ENCODE results near the gene HIP1.
"Not testable (repeated sequence)": the region's sequence is repeated elsewhere in the genome, so short reads cannot be mapped to it uniquely, and the experiment has no call there.

Gene HIP1

DNA sequence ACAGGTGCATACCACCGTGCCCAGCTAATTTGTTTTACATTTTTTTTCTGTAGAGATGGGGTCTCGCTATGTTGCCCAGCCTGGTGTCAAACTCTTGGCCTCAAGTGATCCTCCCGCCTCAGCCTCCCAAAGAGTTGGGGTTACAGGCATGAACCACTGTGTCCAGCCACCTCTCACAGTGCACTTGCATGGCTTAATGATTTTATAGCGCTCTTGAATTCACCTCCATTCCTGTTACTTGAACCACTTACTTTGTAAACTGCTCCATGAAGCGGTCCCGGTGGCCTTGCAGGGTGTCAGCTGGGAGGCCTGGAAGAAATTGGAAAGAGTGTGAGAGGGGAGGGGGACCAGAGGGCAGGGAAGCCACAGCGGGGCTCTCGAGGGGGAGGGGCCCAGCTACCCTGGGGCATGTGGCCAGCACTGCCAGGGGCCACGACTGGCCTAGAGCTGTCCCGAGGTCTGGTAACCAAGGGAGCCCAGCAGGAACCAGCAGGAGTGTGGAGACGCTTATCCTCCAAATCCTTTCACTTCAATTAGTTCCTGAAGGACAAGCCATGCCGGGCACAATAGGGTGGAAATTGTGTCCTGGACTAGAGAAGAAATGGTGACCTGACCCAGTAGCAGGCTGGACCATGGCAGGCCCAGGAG is 170.7 kb downstream of the HIP1 start:
- no peak for DNase-seq

DNA sequence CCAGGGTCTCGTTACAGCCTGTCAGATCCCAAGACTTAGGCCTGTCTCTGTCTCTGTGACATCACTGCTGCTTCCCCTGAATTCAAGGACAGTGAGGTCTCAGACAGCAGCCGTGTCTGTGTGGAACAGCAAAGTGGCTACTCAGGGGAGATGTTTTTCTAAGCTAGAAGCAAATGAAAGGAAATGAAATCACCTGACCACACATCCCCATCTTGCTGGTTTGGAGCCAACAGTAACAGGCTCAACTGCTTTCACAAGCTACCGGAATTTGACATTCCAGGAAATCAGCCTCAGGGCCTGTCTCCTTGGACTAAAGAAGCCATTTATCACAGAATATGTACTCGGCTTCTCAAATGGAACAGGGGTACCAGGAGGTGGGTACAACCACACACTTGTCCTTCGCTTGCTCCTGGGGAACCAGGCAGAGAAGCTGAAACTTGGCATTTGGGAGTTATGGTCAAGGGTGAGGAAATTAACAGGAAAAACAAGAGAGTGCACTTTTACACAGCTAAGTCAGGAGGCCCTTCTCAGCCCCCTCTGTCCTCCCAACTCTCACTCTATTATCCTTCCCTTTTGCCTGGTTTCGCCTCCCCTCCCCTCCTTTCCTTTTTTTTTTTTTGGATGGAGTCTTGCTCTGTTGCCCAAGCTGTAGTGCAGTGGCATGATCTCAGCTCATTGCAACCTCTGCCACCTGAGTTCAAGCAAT is 173.5 kb downstream of the HIP1 start:
- no peak for DNase-seq

DNA sequence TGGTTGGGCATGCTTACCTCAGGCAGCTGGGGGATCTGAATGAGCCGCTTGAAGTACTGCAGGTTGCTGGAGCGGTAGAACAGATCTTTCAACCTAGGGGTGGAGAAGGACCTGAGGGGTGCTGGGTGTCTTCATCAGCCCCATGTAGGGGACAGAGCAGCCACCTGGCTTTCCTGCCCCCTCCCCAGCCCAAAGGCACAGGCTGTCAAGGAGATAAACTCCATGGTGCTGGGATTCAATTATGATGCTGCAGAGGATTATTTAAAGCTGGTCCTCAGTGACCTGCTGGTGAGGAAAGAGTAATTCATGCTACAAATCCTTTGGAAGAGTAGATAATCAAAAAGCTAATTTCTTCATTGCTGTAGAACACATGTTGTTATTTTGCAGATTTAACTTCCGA is 175.6 kb downstream of the HIP1 start:
- no peak for DNase-seq

DNA sequence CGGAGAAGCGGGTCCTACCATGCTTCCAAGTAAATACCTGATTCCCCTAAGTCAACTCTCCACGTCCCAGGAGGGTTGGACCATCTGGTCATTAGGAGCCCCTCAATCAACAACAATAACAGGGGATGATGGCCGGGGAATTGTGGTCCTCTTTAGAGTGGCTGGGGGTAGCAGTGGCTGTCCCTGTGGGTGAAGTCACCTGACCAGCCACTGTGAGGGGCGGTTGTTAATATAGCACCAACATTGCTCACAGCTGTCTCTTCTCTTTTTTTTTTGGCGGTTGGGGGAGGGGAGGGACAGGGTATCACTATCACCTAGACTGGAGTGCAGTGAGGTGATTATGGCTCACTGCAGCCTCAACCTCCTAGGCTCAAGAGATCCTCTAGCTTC is 178.8 kb downstream of the HIP1 start:
- no peak for DNase-seq

DNA sequence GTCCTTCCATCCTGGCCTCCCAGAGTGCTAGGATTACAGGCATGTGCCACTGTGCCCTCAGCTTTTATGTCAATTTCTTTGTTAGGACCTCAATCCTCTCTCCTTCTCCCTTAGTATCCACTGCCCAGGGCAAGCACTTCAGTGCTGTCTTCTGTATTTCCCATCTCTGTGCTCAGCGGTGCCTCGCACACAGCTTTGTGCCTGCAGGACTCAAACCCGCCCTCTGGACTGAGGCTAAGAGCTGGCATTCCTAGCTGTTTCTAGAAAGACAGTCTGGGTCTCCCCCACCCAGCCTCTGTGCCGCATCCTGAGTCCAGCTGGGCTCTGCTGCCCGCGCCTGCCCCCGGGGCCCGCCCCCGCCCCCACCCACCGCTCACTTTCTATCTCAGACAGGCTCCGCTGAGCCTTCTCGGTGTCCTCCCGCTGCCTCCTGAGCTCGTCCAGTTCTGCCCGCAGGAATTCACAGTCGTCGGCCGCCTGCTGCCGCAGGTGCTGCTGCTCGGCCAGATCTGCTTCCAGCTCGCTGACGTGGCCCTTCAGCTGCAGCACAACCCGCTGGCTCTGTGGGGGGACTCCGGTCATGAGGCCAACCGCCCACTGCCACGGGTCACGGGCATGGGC is 179.3 kb downstream of the HIP1 start:
- no peak for DNase-seq

DNA sequence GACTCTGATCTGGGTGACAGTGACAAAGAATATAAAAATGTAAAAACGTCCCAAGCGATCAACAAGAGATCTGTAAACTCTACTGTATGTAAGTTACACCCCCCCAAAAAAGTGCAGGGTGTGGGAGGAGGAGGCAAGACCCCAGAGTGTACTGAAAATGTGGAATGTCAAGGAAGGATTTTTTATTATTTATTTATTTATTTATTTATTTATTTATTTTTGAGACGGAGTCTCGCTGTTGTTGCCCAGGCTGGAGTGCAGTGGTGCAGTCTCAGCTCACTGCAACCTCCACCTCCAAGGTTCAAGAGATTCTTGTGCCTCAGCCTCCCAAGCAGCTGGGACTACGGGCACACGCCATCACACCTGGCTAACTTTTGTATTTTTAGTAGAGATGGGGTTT is 181.9 kb downstream of the HIP1 start:
- not testable (repeated sequence) for DNase-seq

DNA sequence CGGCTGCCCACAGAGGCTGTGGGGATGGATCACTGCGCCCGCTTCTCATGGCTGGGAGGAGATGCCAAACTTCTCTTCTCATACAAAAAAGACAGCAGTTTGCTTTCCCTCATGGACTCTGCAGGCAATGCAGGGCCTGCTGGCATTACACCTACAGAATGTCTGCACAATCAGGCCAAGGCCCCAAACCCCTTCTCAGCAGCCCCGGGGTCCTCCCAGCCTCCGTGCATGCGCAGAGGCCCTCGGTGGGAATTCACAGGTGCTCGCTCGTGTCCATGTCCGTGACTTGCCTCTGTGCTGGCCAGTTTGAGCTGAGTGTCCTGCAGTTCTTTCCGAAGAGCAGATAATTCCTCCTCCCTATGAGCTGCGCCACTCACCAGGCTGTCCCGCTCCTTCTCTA is 183.0 kb downstream of the HIP1 start:
- DNase-seq, result no peak

DNA sequence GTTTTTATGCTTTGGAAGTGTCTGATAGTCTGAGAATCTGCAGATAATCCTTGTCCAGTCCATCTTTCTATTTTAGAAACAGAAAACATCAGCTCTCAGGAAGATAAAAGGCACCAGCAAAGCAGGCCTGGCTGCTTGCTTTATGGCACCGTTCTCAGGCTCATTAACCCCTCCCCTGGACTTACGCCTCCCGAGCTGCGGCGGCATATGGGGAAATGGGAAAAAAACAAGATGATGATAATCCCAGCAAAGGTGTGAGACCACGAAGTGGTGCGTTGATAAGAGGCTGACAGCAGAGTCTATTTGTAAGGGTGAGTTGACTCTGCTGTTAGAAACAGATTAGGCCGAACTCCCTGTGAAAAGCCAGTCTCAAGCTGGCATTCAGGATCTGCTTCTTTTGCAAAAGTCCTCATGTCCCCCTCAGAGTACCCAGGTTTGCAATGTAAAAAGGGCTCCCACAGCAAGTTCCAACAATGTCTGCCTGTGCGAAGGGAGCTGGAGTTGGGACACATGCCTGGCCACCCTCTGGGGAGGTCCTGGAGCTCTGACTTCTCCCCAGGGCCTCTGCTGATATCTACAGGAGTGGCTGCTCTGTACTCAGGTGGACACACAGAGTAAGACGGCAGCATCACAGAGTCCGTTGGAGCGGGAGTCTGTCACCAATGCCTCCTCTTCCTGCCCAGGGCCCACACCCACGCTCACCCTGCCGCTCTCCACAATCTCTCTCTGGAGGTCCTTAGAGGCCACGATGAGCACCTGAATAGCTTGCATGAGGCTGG is 192.3 kb downstream of the HIP1 start:
- no peak for DNase-seq

DNA sequence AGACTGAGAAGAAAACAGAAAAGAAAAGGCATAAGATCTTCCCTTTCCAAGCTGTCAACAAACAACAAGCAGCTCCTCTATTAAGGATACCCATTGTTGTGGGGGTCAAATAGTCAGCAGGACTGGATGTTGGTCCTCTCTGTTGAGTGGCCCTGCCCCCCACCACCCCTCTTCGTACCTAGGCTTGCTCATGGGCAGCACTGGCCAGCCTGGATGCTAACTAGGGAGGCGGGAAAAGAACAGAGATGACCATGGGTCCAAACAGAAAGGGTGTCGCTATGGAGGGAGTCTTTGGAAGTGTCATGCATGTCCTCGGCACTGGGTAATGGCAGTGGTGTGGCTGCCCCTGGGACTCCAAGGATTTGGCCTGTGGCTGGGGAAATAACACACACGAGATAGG is 201.0 kb downstream of the HIP1 start:
- DNase-seq, result no peak

DNA sequence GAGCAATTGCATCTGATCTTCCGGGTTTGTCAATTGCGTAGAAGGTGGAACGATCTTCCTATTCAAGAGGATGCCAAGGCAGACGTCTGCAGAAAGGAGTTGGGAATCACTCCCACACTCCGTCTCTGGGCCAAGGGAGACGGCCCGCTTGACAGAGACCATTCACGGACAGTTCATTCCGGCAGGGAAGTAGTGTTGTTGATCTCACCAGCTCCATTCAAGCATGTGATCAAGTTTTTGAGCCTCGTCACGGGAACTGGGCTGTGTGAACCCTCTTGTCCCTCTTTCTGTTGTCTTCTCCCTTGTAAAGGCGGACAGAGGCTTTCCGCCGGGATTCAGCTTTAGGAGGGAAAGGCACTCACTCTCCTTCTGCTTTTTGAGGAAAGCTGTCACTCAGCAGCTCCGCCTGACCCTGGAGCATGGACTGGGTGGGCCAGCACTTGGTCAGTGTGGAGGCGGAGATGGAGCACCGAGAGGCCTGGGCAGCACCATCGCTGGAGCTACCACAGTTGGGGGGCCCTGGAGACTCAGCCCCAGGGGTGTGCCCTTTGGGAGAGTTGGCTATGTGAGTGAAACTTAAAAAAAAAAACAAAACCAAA is 201.7 kb downstream of the HIP1 start:
- DNase-seq, result no peak

DNA sequence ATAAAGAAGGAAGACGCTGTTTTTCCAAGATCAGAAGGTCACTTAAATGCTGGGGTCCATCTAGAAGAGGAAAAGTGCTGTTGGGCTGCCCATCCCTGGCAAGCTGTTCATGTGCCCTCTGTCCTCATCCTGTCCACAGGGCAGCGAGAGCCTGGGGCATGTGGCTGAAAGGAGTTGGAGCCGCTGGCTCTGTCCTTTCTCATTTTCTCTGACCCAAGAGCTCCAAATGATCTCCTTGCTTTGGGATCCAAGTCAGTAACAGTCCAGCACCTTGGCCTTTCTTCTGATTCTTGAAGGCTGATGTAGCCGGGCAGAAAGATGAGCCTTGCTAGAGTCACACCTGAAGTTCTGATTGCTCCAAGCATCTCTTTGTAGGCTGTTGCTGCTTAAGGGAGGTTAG is 202.2 kb downstream of the HIP1 start:
- no peak for DNase-seq

DNA sequence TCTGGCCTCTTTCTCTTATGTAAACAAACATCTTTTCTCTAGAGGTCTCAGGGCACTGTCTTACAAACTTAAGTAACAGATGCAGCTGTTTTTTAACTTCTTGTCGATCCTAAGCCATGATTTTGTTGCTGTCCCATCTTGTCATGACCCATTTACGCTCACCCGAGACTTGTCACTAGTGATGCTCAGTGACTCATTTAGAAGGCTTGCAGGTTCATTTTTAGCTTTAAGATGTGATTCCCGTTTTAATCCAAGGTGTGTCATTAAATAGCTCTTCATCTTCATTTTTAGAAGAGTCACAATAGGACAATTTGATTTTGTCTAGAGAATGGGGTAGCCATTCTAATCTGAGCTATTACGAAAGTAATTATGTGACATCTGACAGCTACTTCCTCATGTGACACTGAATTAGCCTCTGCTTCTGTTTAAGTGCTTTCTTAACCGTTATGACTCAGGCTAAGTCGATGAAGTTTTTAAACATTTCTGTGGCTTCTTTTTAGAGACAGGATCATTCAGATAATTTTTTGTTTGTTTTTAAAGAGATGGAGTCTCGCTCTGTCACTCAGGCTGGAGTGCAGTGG is 203.9 kb downstream of the HIP1 start:
- no peak for DNase-seq

DNA sequence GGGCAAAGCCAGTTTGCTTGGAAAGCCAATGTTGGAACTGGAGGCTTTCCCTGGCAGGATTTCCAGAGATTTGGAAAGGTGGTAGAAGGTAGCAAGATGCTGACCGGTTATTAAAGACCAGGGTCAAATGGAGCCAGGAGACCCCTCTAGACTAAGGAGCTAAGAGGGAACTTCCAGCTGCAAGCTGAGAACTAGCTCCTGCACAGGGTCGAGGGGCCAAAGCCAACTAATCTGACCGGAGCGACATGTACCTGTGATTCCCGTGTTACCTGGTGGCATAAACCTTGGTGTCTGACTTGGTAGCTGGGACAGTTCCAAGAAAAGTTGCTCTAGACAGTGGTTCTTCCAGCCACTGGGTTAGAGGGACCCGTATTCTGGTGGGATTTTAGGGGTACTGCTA is 204.8 kb downstream of the HIP1 start:
- DNase-seq, result no peak

DNA sequence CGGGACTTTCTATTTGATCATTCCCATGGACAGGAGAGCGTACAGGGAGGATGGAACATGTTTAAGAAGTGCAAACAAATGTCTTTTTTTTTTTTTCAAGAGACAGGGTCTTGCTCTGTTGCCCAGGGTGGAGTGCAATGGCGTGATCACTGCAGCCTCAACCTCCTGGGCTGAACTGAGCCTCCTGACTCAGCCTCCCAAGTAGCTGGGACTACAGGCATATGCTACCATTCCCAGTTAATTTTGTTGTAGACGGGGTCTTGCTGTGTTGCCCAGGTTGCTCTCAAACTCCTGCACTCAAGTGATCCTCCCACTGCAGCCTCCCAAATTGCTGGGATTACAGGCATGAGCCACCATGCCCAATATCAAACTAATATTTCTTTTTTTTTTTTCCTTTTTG is 206.1 kb downstream of the HIP1 start:
- DNase-seq, result no peak

DNA sequence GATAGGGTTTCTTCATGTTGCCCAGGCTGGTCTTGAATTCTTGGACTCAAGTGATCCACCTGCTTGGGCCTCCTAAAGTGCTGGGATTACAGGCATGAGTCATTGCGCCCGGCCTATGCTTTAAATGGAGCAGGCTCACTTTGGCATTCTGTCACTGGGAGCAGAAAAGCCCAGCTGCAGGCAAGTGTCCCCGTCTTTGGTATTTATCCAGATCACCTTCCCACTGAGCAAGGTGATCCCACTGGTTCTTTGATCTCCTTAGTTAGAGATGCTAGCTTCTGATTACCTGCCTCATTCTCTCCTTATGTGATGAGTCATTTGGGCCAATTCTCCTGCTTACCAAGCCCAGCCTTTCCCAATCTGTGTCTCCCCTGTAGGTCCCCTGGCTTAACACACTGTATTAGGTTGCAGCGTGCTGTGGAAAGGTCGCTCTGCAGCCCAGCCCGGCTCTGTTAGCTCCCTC is 207.4 kb downstream of the HIP1 start:
- no peak for DNase-seq

DNA sequence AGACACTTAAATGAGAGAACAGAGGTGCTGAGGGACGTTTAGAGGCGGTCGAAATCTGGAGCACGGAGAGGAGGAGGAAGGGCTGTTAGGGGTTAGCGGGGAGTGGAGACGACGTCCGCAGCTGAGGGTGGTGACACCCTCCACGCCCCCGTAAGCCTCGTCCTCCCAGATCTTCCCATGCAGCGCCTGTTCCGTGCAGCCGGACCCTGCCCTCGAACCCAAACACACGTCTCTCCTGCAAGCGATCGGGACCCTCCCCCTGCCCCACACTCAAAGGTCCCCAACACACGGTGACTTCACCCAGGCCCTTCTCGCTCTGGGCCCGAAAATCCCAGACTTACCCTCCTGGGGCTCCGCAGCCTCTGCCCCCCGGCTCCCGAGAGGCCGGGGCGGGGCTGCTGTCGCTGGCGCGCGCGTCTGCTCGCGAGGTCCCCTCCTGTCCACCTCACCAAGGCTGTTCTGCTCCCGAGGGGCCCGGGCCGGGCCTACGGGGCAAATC is 211.5 kb downstream of the HIP1 start:
- DNase-seq, result not testable (repeated sequence)

DNA sequence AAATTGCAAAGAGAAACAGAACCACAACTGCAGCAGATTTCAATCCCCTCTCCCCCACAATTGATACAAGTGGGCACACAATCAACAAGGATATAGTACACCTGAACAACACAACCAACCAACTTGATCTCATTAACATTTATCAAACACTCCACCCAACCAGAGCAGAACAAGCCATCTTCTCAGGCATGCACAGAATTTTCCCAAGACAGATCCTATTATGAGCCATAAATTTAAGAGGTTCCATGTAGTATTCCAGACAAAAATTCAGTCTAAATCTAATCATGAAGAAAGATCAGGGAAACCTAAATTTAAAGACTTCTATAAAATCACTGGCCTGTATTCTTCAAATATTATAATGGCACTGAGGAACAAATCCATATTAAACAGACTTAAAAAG is 217.0 kb downstream of the HIP1 start:
- DNase-seq, result not testable (repeated sequence)

DNA sequence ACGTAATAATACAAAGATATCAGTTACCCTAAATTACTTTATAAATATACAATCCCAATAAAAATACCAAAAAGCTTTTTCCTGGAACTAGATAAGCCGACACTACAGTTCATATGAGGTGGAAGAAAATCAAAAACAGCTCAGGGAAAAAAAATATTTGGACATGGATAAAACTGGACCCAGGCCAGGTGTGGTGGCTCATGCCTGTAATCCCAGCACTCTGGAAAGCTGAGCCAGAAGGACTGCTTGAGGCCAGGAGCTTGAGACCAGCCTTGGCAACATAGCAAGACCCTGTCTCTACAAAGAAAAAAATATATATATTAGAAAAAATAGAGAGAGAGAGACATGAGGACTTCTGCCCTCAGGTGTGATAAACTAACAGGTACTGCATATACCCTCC is 219.9 kb downstream of the HIP1 start:
- not testable (repeated sequence) for DNase-seq

DNA sequence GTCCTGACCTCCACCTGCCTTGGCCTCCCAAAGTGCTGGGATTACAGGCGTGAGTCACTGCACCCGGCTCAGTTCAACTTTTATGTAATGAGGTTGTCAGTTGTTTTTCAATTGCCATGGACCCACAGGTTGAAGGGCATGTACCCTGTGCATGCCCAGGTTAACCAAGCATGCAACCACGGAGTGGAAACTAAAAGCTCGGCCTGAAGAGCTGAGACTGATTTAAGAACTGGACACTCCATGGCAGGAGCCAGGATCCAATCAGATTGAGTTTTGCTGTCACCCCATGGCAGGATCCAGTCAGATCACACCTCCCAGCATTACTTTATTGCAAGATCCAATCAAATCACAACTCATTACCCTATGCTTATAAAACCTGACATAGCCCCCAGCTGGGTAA is 229.7 kb downstream of the HIP1 start:
- DNase-seq, result not testable (repeated sequence)

DNA sequence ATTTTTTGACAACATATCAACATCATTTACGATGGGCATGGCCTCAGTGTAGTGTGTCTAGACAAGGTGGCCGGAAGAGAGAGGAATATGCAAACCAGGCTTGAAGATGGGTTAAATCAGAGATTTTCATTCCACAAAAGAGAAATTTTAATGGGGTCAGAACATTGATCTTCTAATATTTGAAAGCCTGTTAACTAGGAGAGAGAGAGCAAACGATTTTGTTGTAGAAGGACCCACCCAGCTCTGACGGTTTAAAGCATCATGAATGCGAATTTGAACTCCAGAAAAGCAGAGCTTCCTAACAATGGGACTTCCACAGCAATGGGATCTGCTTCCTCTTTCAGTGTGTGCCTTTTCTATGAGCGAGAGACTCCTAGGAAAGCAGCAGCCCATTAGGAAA is 246.7 kb downstream of the HIP1 start, which contains the start of gene SPDYE5:
SPDYE5 (plus strand) TSS at position 301 of the 400 bp plus-strand sequence. CDS start 1,728 bp downstream, outside the sequence.
- not testable (repeated sequence) for DNase-seq

DNA sequence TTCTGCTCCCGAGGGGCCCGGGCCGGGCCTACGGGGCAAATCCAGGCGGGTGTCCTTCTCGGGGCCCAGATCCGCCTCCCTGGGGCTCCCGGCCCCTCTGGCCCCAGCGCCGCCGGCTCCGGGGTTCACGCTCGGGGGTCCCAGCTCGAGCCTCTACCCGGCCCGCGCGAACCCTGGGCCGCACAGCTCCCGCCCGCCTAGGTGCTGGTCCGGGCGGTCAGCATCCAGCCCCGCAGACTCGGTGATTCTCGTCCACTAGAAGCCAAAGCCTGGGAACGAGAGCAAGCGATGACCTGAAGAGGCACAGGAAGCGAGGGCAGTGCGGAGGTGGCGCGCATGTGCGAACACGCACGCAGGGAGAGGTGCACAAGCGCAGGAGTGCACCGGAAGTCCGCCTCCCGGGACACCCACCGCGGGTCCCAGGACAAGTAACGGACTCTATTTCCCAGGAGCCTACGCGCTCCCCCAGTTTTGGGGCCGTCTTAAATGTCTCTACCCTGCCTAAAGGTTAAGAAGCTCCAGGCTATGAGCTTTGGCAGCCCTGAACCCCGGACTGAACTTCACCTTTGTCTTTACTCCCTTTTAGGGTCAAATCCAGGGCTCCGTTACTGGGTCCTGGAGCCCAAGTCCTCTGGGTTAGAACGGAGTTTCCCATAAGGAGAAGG is 252.6 kb downstream of the HIP1 start, which contains the start of gene POM121C:
POM121C (minus strand) TSS at position 321 of the 665 bp plus-strand sequence. CDS start 44,803 bp downstream, outside the sequence.
- DNase-seq, result peak; percentile 73 to 74
